Neural cell (in vitro differentiated cells): ENCODE measurements around the gene P2RY14. TPM values are rescaled to one million over a fixed set of nuclear protein-coding genes. Genes with fewer than 3 reads are reported as not detected.

Experiments used
- H2AFZ ChIP-seq: fragments of 200-600, 300-800 bp; sonication (generic), shearing (Covaris generic); 2 replicates; pipeline ENCODE4 v1.6.0; 2014; ENCODE audit warnings: low read depth, mild to moderate bottlenecking, antibody characterized with exemption, low read length, moderate library complexity
- H3F3A ChIP-seq: fragments of 200-600 bp; shearing (Covaris generic); 2 replicates; pipeline ENCODE4 v1.6.1; 2016; ENCODE audit warnings: mild to moderate bottlenecking, moderate library complexity, mixed read lengths, antibody characterized with exemption, low read length; ENCODE audit not compliant: insufficient read depth, poor library complexity, severe bottlenecking
- H3K27ac ChIP-seq: fragments of 200-600, 300-800 bp; sonication (generic), shearing (Covaris generic); 2 replicates; pipeline ENCODE4 v1.5.1; 2014; ENCODE audit warnings: mild to moderate bottlenecking, low read length, moderate library complexity
- H3K27me3 ChIP-seq: fragments of 300-800, 200-600 bp; sonication (generic), shearing (Covaris generic); 2 replicates; pipeline ENCODE4 v1.6.0; 2014; ENCODE audit warnings: mild to moderate bottlenecking, low read depth, low read length, moderate library complexity; ENCODE audit not compliant: insufficient read depth
- H3K36me3 ChIP-seq: fragments of 300-800, 200-600 bp; sonication (generic), shearing (Covaris generic); 2 replicates; pipeline ENCODE4 v1.5.1; 2014; ENCODE audit warnings: mild to moderate bottlenecking, antibody characterized with exemption, low read length, moderate library complexity; ENCODE audit not compliant: insufficient read depth
- H3K4me2 ChIP-seq: fragments of 300-800, 200-600 bp; sonication (generic), shearing (Covaris generic); 2 replicates; pipeline ENCODE4 v1.6.0; 2014; ENCODE audit warnings: mild to moderate bottlenecking, low read length
- H3K4me3 ChIP-seq: fragments of 300-800, 200-600 bp; sonication (generic), shearing (Covaris generic); 2 replicates; pipeline ENCODE4 v1.5.1; 2014; ENCODE audit warnings: mild to moderate bottlenecking, low read length, moderate library complexity
- H3K79me2 ChIP-seq: fragments of 200-600 bp; shearing (Covaris generic); replicated peaks from 2 replicates; pipeline ENCODE4 v1.6.0; 2014; ENCODE audit warnings: mild to moderate bottlenecking, low read length, moderate library complexity; ENCODE audit not compliant: insufficient read depth
- H3K9ac ChIP-seq: fragments of 300-800, 200-600 bp; sonication (generic), shearing (Covaris generic); 2 replicates; pipeline ENCODE4 v1.6.1; 2016; ENCODE audit warnings: mild to moderate bottlenecking, low read length, mixed read lengths
- H3K9me2 ChIP-seq: fragments of 200-600 bp; shearing (Covaris generic); 2 replicates; pipeline ENCODE4 v1.6.1; 2016; ENCODE audit warnings: mild to moderate bottlenecking, low read length, mixed read lengths; ENCODE audit not compliant: insufficient read depth
- H3K9me3 ChIP-seq: fragments of 200-600, 300-800 bp; sonication (generic), shearing (Covaris generic); 2 replicates; pipeline ENCODE4 v1.6.1; 2016; ENCODE audit warnings: mild to moderate bottlenecking, mixed run types, low read length, moderate library complexity, mixed read lengths
- H4K20me1 ChIP-seq: fragments of 200-600 bp; shearing (Covaris generic); 2 replicates; pipeline ENCODE4 v1.6.1; 2016; ENCODE audit warnings: mild to moderate bottlenecking, mixed run types; ENCODE audit not compliant: insufficient read depth
- CTCF ChIP-seq: fragments of 450-650 bp; IDR thresholded peaks from 2 replicates; pipeline ENCODE4 v1.5.1; 2014; ENCODE audit warnings: antibody characterized with exemption, mild to moderate bottlenecking, moderate library complexity; ENCODE audit not compliant: poor library complexity, severe bottlenecking
- EP300 ChIP-seq: fragments of 450-650 bp; conservative IDR thresholded peaks from 2 replicates; pipeline ENCODE4 v1.6.1; 2014; ENCODE audit warnings: antibody characterized with exemption, mild to moderate bottlenecking, moderate library complexity; ENCODE audit not compliant: poor library complexity, severe bottlenecking
- EZH2 ChIP-seq: fragments of 200-600, 300-800 bp; shearing (Covaris generic), sonication (generic); IDR thresholded peaks from 2 replicates; pipeline ENCODE4 v1.6.1; 2014; ENCODE audit warnings: antibody characterized with exemption, low read length, borderline replicate concordance, mild to moderate bottlenecking; ENCODE audit not compliant: insufficient read depth, poor library complexity, severe bottlenecking
- MXI1 ChIP-seq: fragments of 450-650 bp; conservative IDR thresholded peaks from 2 replicates; pipeline ENCODE4 v1.6.1; 2014; ENCODE audit warnings: antibody characterized with exemption, mild to moderate bottlenecking; ENCODE audit not compliant: poor library complexity, severe bottlenecking
- POLR2AphosphoS5 ChIP-seq: IDR thresholded peaks from 2 replicates; pipeline ENCODE4 v1.6.1; 2012
- RAD21 ChIP-seq: fragments of 450-650 bp; conservative IDR thresholded peaks from 2 replicates; pipeline ENCODE4 v1.6.1; 2014; ENCODE audit warnings: antibody characterized with exemption, mild to moderate bottlenecking, moderate library complexity
- SMC3 ChIP-seq: fragments of 450-650 bp; conservative IDR thresholded peaks from 2 replicates; pipeline ENCODE4 v1.6.1; 2014; ENCODE audit warnings: antibody characterized with exemption, mild to moderate bottlenecking, moderate library complexity; ENCODE audit not compliant: poor library complexity
- TAF1 ChIP-seq: IDR thresholded peaks from 2 replicates; pipeline ENCODE4 v1.6.1; 2012; ENCODE audit warnings: low read depth
- polyA plus RNA-seq: library from polyadenylated mRNA; depleted of rRNA; stranded (reverse); fragments of >200 nt; gene quantifications from 2 replicates; pipeline ENCODE4 v1.2.3, GENCODE V29; 2014
- TF ChIP-seq, protein P1 (sequence below): IDR thresholded peaks from 2 replicates; pipeline ENCODE4 v1.6.1; 2012; ENCODE audit warnings: borderline replicate concordance

Gene P2RY14
- polyA plus RNA-seq, 1 donor from 2014 or later: not detected

- Histone ChIP-seq H3K4me2 (no peak overlapping the region), H3K9me2 (no peaks in the 10 kb centered on the region), H3K79me2 (no peaks in the 10 kb centered on the region), H3K9ac (no peak overlapping the region), H3F3A (no peaks in the 10 kb centered on the region), H3K27me3 (no peaks in the 10 kb centered on the region), H3K36me3 (no peaks in the 10 kb centered on the region), H3K4me3 (no peak overlapping the region), H3K27ac (no peak overlapping the region), H2AFZ (no peak overlapping the region), H3K9me3 (no peaks in the 10 kb centered on the region), H4K20me1 (no peaks in the 10 kb centered on the region)
- TF ChIP-seq, protein P1, sequence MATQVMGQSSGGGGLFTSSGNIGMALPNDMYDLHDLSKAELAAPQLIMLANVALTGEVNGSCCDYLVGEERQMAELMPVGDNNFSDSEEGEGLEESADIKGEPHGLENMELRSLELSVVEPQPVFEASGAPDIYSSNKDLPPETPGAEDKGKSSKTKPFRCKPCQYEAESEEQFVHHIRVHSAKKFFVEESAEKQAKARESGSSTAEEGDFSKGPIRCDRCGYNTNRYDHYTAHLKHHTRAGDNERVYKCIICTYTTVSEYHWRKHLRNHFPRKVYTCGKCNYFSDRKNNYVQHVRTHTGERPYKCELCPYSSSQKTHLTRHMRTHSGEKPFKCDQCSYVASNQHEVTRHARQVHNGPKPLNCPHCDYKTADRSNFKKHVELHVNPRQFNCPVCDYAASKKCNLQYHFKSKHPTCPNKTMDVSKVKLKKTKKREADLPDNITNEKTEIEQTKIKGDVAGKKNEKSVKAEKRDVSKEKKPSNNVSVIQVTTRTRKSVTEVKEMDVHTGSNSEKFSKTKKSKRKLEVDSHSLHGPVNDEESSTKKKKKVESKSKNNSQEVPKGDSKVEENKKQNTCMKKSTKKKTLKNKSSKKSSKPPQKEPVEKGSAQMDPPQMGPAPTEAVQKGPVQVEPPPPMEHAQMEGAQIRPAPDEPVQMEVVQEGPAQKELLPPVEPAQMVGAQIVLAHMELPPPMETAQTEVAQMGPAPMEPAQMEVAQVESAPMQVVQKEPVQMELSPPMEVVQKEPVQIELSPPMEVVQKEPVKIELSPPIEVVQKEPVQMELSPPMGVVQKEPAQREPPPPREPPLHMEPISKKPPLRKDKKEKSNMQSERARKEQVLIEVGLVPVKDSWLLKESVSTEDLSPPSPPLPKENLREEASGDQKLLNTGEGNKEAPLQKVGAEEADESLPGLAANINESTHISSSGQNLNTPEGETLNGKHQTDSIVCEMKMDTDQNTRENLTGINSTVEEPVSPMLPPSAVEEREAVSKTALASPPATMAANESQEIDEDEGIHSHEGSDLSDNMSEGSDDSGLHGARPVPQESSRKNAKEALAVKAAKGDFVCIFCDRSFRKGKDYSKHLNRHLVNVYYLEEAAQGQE: no peak
- no peak for TF ChIP-seq EZH2
- no peak for TF ChIP-seq TAF1
These were observed 13.7 kb downstream of the P2RY14 start for GRCh38 chr3:151264605-151265004.

GRCh38 chr3:151262871-151263525 lies 15.3 kb downstream of the P2RY14 start:
- no peaks in the 10 kb centered on the region for H3K9me2 ChIP-seq
- H3K9ac ChIP-seq: no peak overlapping the region
- H3K9me3 ChIP-seq: no peaks in the 10 kb centered on the region
- H3K4me2 ChIP-seq: no peak overlapping the region
- no peaks in the 10 kb centered on the region for H4K20me1 ChIP-seq
- no peaks in the 10 kb centered on the region for H3F3A ChIP-seq
- no peaks in the 10 kb centered on the region for H3K27me3 ChIP-seq
- no peak overlapping the region for H3K27ac ChIP-seq
- H3K36me3 ChIP-seq: no peaks in the 10 kb centered on the region
- no peak overlapping the region for H3K4me3 ChIP-seq
- no peak overlapping the region for H2AFZ ChIP-seq
- no peaks in the 10 kb centered on the region for H3K79me2 ChIP-seq
- TF ChIP-seq MXI1 (no peak), SMC3 (no peak), POLR2AphosphoS5 (no peak), RAD21 (no peak), CTCF (no peak), EP300 (no peak), EZH2 (no peak), TAF1 (no peak)
- TF ChIP-seq, protein P1: no peak
